HG03064 (cell line): Measurements from ENCODE around the gene USP3.
"Not testable (repeated sequence)": the region's sequence is repeated elsewhere in the genome, so short reads cannot be mapped to it uniquely, and the experiment has no call there.

Experiments used
- ATAC-seq: cut with Tn5 transposase; IDR thresholded peaks from one replicate; pipeline ENCODE4 v1.9.1; 2021; ENCODE audit warnings: low read depth; ENCODE audit not compliant: unreplicated experiment

The USP3 gene

GRCh38 chr15:63475707-63476106 lies 28.7 kb upstream of the USP3 start:
- no peak for ATAC-seq

- ATAC-seq, result no peak
Measured at GRCh38 chr15:63476229-63476632, 28.2 kb upstream of the USP3 start.

GRCh38 chr15:63478243-63478642 lies 26.1 kb upstream of the USP3 start:
- ATAC-seq, result no peak

DNA sequence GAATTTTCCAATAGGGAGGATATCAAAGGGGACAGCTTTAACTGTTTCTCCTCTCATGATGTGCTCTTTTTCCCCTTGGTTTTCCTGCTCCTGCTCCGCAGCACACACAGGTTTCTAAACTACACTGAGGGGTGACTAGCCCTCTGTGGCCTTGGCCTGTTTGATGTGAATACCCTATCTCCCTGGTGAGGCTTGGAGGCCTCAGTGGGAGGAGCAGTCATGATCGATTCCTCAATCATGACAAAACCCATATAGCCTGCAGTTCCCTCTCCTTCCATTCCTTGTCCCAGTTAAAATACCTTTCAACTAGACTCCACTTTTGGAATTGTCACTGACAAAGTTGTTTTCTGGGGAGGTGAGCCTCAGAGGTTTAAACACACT lies 24.0 kb upstream of the USP3 start:
- ATAC-seq, result no peak

DNA sequence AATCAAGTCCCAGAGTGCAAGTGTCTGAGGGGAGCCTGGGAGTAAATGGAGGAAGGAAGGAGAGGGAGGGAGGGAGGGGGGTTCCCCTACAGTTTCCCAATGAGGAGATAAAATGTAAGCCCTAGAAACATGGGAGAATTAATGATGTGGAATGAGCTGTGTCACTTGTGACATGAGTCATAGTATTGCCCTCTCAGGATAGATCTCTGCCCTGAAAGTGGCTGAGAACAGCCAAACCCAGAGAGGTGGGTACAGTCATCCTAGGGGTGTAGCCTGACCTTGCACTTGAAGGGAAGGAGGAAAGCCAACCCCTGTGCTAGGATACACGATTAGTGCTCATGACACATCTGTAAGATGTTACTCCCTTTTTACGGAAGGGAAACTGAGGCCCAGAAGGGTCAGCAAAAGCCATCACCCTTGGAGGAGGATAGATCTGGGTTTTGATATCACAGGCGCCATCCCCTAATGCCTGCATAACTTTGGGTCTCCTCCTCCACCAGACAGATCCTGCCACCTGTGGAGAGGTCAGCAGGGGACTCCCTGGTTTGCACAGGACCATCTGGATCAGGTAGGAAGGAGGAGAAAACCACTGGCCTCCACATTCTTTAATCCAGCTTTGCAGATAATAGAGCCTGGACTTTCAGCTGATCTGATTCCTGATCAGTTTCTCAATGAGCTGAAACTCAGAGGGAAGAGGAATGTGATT lies 23.1 kb upstream of the USP3 start:
- ATAC-seq, result no peak

DNA sequence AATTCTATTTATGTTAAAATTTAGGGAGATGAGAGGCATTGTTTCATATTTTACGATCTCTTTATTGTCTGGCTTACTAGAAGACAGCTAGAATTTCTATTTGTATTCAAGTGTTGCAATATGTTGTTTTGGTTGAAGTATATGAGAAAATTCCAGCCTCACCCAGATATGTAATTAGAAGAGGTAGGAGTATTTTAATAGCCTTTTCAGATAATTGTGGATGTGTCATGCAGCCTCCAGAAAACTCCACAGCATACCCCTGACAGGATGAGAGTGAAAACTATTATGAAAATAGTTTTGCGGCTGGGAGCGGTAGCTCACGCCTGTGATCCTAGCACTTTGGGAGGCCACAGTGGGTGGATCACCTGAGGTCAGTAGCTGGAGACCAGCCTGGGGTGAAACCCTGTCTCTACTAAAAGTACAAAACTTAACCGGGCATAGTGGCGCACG lies 21.5 kb upstream of the USP3 start:
- ATAC-seq, result no peak

- ATAC-seq, result no peak
Measured at GRCh38 chr15:63483521-63484371, 20.6 kb upstream of the USP3 start.

DNA sequence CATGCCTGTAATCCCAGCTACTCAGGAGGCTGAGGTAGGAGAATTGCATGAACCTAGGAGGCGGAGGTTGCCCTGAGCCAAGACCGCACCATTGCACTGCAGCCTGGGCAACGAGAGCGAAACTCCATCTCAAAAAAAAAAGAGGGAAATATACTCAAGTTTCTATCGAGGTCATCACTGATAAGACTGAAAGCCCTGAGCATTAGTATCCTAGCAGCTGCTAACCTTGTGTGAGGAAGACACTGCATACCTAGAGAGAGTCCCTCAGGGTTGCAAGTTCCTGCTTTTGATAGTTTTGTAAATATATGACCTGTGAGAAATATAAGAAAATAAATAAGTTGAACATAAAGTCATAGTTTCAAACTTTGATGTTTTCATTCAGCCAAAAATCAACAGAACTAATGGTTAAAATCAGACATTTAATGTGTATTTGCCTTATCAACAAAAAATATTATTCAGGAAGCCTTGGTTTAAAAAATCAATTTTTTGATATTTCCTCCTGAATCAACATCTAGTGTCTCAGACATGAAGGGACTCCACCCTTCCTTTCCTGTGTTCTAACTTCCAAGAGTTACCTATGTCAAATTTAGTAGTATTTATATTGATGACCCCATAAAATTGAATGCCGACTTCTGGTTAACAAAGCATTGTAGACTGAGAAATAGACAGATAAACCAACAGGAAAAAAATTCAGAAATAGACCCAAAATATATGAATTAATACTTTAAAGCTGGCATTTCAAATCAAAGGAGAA lies 19.8 kb upstream of the USP3 start:
- ATAC-seq, result no peak

GRCh38 chr15:63487076-63487757 lies 17.2 kb upstream of the USP3 start:
- peak; percentile 40 for ATAC-seq

DNA sequence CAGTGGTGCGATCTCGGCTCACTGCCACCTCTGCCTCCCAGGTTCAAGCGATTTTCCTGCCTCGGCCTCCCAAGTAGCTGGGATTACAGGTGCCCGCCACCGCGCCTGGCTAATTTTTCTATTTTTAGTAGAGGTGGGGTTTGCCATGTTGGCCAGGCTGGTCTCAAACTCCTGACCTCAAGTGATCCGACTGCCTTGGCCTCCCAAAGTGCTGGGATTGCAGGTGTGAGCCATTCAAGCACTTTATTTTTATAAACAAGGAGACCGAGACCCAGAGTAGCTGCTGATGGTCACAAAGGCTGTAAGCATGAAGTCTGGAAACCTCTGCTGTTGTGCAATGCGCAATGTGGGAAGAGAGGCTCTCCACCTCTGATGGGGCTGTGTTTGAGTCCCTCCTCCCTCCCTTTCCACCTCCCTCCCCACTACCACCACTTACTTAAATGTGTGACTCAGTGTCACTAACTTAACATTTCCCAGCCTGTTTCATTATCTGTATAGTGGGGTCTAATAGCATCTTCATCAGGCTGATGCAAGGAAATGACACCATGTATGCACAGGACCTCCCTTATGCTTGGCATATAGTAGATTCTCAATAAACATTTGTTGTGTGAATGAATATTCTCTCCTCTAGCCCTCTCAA lies 16.5 kb upstream of the USP3 start:
- ATAC-seq, result not testable (repeated sequence)

DNA sequence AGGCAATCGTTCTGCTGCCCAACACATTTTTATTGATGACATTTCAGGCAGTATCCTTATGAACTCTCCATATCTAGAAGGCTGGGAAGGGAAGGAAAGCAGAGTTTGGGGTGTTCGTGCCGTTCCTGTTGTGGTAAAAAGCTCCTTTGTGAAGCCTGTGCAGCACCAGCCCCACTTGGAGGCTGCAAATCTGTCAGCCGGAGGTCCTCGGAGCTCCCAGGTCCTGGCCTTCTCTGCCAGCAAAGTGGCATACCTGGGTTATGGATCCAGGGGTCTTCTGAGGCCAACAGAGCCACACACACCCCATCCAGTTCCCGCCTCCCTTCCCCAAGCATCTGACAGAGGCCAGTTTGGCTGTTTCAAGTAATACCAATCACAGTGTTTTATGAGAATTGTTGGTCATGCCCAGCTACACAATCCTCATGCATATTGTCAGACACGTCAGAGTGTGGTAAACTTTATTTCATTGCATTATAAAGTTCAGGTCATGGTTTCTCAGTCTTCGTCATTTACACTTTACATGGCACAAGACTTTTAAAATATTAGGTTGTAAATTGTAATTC lies 15.9 kb upstream of the USP3 start:
- no peak for ATAC-seq

DNA sequence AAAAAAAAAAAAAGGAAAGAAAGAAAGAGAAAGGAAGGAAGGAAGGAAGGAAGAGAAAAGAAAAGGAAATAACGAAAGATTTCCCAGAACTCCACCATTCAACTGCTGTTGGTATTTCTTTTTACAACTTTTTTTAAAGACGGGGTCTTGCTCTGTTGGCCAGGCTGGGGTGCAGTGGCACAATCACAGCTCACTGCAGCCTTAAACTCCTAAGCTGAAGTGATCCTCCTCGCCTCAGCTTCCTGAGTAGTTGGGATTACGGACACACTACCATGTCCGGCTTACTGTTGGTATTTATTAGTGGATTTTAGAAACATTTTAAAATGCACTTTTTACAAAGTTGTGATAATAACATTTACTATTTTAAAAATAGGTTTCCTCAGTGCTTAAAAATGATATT lies 15.0 kb upstream of the USP3 start:
- ATAC-seq, result no peak

DNA sequence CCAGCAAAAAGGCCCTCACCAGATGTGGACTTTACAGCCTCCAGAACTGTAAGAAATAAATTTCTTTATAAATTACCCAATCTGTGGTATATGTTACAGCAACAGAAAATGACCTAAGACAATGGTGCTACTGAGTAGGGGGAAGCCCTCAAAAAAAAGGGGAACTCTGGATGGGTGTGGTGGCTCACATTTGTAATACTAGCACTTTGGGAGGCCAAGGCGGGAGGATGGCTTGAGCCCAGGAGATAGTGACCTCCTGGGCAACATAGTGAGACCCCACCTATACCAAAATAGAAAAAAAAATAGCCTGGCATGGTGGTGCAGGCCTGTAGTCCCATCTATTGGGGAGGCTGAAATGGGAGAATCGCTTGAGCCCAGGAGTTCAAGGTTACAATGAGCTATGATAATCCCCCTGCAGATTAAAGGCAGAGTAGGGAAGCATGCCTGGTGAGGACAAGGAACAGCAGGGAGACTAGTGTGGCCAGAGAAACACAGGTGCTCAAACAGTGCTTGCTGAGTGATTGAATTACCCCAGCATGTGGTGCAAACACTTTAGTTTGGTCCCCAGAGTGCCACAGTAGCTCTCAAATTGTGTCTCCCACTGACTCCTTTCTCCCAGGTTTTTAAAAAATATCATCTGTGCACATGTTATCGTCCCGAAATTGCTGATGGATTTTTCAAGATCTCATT lies 13.9 kb upstream of the USP3 start:
- ATAC-seq, result no peak

- no peak for ATAC-seq
Measured at GRCh38 chr15:63491116-63491827, 13.1 kb upstream of the USP3 start.

- ATAC-seq, result no peak
Measured at GRCh38 chr15:63491979-63492378, 12.4 kb upstream of the USP3 start.

GRCh38 chr15:63492541-63493077 lies 11.8 kb upstream of the USP3 start:
- ATAC-seq, result no peak

DNA sequence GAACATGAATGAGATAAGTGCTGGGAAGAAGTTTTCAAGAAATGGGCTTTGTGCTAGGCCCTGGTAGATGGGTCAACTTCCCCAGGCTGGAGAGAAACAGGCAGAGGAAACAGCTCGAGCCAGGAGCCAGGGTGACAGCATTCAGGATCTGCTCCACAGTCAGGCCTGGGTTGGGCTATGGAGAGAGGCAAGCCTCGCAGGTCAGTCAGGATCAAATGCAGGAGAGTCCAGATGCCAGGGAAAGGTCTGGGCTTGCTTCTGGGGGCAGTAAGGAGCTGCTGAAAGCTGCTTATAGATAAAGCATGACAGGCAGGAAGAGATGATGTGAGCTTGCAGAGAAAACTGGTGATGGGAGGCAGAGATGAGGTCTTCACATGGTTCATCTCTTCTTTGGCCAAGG lies 11.0 kb upstream of the USP3 start:
- ATAC-seq, result no peak

DNA sequence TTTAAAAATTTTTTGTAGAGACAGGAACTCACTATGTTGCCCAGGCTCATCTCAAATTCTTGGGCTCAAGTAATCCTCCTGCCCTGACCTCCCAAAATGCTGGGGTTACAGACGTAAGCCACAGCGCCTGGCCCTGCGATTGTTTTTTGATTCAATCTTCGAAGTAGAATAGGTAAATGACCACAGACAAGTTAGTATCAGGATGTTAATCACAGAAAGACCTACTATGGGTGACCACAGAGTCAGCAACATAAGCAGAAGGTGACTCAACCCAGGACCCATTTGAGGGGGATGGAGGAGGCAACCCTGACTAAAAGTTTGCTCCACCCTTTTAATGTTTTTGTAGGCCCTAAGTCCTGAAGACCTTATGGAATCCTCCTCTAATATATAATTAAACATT lies 10.0 kb upstream of the USP3 start:
- ATAC-seq, result no peak
